Left lobe of liver (tissue), 2 donors: ENCODE measurements around the gene OR6M1. TPM values are rescaled to one million over a fixed set of nuclear protein-coding genes. Genes with fewer than 3 reads are reported as not detected.

Source experiments
- ATAC-seq: fragments of 200-7000 bp; cut with Tn5 transposase; one replicate; pipeline ENCODE4 v1.9.1; 2020; ENCODE audit warnings: mild to moderate bottlenecking, moderate library complexity
- DNase-seq: peaks from one replicate; pipeline ENCODE4 v3.0.0-alpha.2; 2020; ENCODE audit warnings: low spot score
- total RNA-seq: library from RNA; stranded (reverse); gene quantifications from one replicate; pipeline ENCODE4 v1.2.1, GENCODE V29; 2021
- donor health status: DM: no; HTN: no; CAD: no; lungs with moderate emphysema.
- donor health status: DM: no; HTN: yes; CAD: no.

OR6M1 gene
- total RNA-seq, result not detected

GRCh38 chr11:123806249-123806648 is at the start of gene OR6M1:
Gene OR6M1, minus strand, starts transcription at chr11:123806349. Its CDS starts 0 bp downstream, at chr11:123806349.
- DNase-seq, result no peak
- no peak for ATAC-seq

- DNase-seq, result no peak
- ATAC-seq, result no peak
Observed at GRCh38 chr11:123853038-123853437, 46.9 kb upstream of the OR6M1 start.

DNA sequence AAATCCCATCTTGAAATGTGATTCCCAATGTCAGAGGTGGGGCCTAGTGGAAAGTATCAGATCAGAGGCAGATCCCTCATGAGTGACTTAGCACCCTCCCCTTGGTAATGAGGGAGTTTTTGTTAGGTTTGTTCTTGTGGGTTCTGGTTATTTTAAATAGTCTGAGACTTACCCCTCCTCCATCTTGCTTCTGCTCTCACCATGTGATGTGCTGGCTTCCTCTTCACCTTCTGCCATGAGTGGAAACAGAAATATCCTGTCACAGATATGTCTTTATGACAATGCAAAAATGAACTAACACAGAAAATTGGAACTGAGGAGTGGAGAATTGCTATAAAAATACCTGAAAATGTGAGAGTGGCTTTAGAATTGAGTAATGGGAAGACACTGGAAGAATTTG is 46.2 kb upstream of the OR6M1 start:
- no peak for ATAC-seq
- no peak for DNase-seq

DNA sequence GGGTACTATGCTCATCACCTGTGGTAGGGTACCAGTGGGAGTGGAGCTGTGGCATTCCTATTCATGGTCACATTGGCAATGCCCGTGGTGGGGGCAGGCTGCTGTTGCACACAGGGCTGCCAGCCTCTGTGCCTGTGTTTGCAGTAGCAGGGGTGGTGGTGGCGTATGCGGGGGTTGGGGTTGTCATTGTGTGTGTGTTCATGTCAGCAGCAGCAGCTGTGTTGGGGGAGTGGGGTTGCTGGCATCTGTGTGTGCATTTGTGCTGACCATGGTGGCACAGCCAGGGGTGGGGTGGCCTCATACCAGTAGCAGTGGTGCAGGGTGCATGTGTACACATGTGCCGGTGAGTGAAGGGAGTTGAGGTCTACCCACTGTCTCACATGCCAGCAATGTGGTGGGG is 45.0 kb upstream of the OR6M1 start:
- ATAC-seq, result no peak
- DNase-seq, result no peak

DNA sequence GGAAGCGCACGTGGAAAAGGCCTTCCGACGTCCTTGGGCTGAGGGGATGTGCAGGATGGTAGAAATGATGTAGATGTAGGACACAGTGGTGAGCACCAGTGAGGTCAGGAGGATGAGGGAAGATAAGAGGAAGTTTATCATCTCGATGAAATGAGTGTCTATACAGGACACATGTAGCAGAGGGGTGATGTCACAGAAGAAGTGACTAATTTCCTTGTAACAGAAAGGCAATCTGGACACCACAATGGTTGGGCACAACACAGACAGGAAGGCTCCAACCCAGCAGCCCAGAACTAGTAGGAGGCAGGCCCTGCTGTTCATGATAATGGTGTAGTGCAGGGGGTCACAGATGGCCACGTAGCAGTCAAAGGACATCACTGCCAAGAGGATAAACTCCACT is 35.0 kb upstream of the OR6M1 start:
- no peak for DNase-seq
- no peak for ATAC-seq

- DNase-seq (no peak), ATAC-seq (no peak)
Observed at GRCh38 chr11:123839131-123839530, 33.0 kb upstream of the OR6M1 start.

DNA sequence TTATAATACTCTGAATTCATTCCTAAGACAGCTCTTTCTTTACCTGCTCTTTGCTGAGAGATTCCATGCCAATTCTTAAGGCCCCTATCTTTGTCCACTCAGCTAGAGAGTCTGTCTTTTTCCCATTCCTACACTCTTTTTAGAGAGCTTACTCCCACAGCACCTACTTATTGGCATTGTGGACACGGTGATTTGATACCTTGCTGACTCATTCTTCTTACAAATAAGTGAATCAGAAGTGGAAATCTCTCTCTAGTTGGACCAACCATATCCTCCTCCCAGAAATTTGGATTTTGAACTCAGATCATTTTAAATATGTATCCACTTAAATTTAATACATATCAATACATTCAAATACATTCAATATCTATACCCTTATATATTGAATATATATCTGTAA is 32.5 kb upstream of the OR6M1 start:
- no peak for ATAC-seq

GRCh38 chr11:123838199-123838598 is 32.0 kb upstream of the OR6M1 start:
- DNase-seq, result no peak
- ATAC-seq, result no peak

More for the DNA sequence above, 32.5 kb upstream of the OR6M1 start:
- no peak for DNase-seq

DNA sequence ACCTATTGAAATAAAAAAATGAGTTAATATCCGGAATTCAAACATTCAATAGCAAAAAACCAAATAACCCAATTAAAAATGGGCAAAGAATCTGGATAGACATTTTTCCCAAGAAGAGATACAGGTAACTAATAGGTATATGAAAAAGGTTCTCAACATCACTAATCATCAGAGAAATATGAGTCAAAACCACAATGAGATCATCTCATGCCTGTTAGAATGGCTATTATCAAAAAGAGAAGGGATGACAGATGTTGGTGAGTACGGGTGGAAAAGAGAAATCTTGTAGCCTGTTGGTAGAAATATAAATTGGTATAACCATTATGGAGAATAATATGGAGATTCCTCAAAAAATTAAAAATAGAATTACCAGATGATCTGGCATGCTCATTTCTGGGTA is 26.9 kb upstream of the OR6M1 start:
- ATAC-seq, result no peak
- no peak for DNase-seq

- DNase-seq (no peak), ATAC-seq (no peak)
Observed at GRCh38 chr11:123829745-123830144, 23.6 kb upstream of the OR6M1 start.

DNA sequence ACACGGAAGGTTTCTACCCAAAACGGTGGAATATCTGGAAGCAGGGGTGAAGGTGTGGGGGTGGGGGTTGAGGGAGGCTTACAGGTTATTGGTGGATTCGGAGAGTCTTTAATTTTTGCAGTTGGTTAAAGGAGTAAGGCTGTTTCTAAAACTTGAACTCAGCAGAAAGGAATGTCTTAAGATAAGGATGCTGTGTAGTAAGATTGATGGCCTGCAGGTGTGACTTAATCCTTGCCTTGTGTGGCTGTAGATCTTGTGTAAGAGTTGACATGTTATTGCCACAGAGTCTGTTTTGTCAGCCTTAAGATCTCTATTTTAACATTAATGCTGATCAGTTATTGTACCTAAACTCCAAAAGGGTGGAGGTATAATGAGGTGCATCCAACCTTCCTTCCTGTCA is 16.4 kb upstream of the OR6M1 start:
- no peak for ATAC-seq
- DNase-seq, result no peak

DNA sequence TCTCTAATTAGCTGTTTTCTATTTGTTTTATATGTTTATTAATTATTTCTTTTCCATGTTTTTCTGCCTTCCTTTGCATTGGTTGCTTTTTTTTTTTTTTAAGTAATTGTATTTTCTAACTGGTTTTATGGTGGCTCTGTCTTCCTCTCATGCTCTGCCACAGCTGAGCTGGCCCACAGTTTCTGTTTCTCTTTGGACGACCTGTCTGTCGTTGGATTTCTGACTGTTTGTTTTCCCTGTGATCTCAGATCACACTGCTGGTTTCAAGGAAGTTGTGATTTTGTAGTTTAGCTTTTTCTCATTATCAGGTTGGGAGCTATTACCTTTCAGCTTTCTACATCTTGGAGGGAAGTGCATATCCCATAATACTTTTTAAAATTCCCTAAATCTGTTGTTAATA is 15.9 kb upstream of the OR6M1 start:
- ATAC-seq (peak; percentile 60), DNase-seq (no peak)

- ATAC-seq (no peak), DNase-seq (no peak)
Observed at GRCh38 chr11:123815122-123815521, 9.0 kb upstream of the OR6M1 start.

- DNase-seq (no peak), ATAC-seq (no peak)
Observed at GRCh38 chr11:123801765-123802164, 4.4 kb downstream of the OR6M1 start.

DNA sequence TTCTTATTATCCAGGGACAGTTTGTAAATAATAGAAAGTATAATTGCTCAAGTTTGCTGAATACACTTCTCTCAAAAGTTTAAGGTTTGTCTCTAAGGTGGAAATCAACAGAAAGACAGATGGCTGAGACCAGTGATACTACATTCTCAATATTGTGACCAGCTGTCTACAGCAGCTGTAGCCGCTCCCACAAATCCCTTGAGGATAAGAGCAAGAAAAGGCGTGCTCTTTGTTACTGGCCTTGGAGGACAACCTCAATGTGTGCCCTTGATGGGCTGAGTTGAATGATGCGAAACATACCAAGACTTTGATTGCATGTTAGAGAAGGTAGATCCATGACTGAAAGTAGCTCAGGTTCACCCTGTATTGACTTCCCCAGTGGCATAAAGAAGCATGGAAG is 6.1 kb downstream of the OR6M1 start:
- DNase-seq (no peak), ATAC-seq (no peak)

GRCh38 chr11:123799438-123799837 is 6.7 kb downstream of the OR6M1 start:
- no peak for ATAC-seq

GRCh38 chr11:123798513-123799252 is 7.5 kb downstream of the OR6M1 start:
- DNase-seq (peak; percentile 68), ATAC-seq (peak; percentile 89)

More at GRCh38 chr11:123799438-123799837, 6.7 kb downstream of the OR6M1 start:
- no peak for DNase-seq

DNA sequence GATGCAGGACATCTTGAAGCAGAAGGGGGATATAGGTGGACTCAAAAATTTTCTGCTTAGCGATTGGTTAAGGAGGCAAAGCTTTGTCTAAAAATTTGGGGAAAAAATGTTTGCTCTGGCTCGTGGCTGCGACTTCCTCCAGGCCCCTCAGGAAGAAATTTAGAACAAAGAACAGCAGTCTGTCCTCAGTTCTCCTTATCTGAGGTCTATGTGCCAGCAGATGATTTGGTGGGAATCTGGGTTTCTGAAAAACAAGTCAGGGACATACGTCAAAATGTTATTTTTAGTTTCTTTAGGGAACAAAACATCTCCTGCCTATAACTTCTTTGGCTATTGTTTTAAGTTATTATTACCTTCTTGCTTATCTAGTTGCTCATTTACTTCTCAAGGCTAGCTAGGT is 8.1 kb downstream of the OR6M1 start:
- ATAC-seq (no peak), DNase-seq (no peak)

GRCh38 chr11:123797541-123797940 is 8.6 kb downstream of the OR6M1 start:
- DNase-seq (no peak), ATAC-seq (no peak)

DNA sequence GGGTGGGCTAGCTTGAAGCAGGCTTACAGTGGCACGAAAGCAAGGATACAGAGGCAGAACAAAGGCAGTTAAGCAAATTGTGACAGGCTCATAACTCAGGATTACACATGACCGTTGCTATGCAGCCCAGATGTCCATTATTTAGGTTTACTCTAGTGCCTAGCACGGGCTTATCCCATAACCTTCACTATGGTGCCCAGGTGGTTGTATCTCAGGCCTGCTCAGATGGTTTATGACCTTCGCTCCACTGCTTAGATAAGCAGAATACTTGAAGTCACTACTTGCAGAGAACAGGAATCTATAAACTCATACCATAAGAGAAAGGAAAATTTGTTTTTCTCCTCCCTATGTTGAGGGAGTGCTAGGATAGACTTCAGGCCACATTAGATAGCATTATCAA is 9.0 kb downstream of the OR6M1 start:
- DNase-seq (no peak), ATAC-seq (no peak)

GRCh38 chr11:123796226-123796625 is 9.9 kb downstream of the OR6M1 start:
- DNase-seq (no peak), ATAC-seq (no peak)

DNA sequence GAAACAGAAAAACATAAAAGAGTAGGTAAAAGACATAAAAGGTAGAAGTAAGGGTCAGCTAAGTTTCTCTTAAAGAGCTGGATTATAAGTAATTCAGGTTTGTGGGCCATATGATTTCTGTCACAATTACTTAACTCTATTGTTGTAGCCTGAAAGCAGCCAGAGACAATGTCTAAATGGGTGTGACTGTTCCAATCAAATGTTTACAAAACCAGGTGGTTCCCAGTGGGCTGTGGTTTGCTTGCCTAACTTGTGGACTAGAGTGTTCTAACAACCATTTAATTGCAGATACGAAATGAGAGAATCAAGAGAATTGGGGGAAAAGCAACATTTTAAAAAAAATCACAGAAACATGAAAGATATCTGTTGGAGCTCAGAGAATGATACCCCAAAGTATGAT is 22.6 kb downstream of the OR6M1 start:
- DNase-seq (no peak), ATAC-seq (no peak)

GRCh38 chr11:123778511-123778910 is 27.6 kb downstream of the OR6M1 start:
- DNase-seq, result no peak

More at GRCh38 chr11:123778511-123778910, 27.6 kb downstream of the OR6M1 start:
- no peak for ATAC-seq
